SK-N-SH treated with all-trans-retinoic acid at 6 μM for 48 hours (cell line): Measurements from ENCODE around the gene JPT2.

Experiments
- ARNTL ChIP-seq: fragments of 450-650 bp; formaldehyde crosslinking; IDR thresholded peaks from 2 replicates; pipeline ENCODE4 v1.5.0; 2020; ENCODE audit warnings: low read depth, mild to moderate bottlenecking, moderate library complexity, borderline replicate concordance
- CREB5 ChIP-seq: fragments of 250-450 bp; sonication (Bioruptor Pico); IDR thresholded peaks from 2 replicates; pipeline ENCODE4 v1.5.1; 2020; ENCODE audit warnings: low read depth, mild to moderate bottlenecking, moderate library complexity
- GLIS3 ChIP-seq: fragments of 250-450 bp; sonication (Bioruptor Pico); IDR thresholded peaks from 2 replicates; pipeline ENCODE4 v1.5.0; 2020; ENCODE audit warnings: mild to moderate bottlenecking, moderate library complexity
- OSR1 ChIP-seq: fragments of 250-450 bp; sonication (Bioruptor Pico); IDR thresholded peaks from 2 replicates; pipeline ENCODE4 v1.8.0; 2022; ENCODE audit warnings: moderate library complexity, mild to moderate bottlenecking, inconsistent platforms
- POU6F1 ChIP-seq: fragments of 250-450 bp; sonication (Bioruptor Pico); IDR thresholded peaks from 2 replicates; pipeline ENCODE4 v1.8.0; 2021; ENCODE audit warnings: low read depth, mild to moderate bottlenecking, moderate library complexity, borderline replicate concordance
- TOX ChIP-seq: fragments of 250-450 bp; sonication (Bioruptor Pico); IDR thresholded peaks from 2 replicates; pipeline ENCODE4 v1.8.0; 2021; ENCODE audit warnings: mild to moderate bottlenecking, moderate library complexity, borderline replicate concordance
- ZC3H10 ChIP-seq: fragments of 250-450 bp; sonication (Bioruptor Pico); IDR thresholded peaks from 2 replicates; pipeline ENCODE4 v1.5.1; 2021; ENCODE audit warnings: mild to moderate bottlenecking, moderate library complexity
- ZFP30 ChIP-seq: fragments of 450-650 bp; formaldehyde crosslinking; IDR thresholded peaks from 2 replicates; pipeline ENCODE4 v1.5.0; 2022; ENCODE audit warnings: mild to moderate bottlenecking, moderate library complexity
- ZNF70 ChIP-seq: fragments of 450-650 bp; formaldehyde crosslinking; IDR thresholded peaks from 2 replicates; pipeline ENCODE4 v1.5.0; 2020; ENCODE audit warnings: mild to moderate bottlenecking, moderate library complexity

DNA sequence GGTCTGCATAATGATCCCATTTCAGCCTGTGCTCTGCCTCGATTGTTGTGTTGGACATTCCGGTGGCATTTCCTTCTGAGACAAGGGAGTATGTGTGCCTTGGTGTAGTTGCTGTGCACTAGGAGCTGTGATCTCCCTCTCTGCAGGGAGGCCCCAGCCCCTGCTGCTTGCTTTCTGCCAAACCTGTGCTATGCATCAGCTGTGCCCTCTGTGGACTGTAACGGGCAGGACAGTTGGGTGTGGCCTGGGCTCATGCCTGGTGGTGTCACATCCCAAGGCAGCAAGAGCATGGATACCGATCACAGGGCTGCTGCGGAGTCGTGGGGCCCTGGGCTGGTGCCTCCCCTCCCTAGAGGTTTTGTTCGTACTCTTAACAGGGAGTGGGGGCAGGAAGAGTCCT lies 3.8 kb upstream of the JPT2 start:
- TF ChIP-seq OSR1 (CRISPR knock-in tag) (no peak), POU6F1 (CRISPR knock-in tag) (no peak), ZFP30 (CRISPR knock-in tag) (no peak), GLIS3 (CRISPR knock-in tag) (no peak), TOX (no peak), ARNTL (no peak), ZNF70 (no peak), ZC3H10 (no peak), CREB5 (CRISPR knock-in tag) (no peak)
